Measurements from ENCODE around the gene MYH9.

MYH9 gene

DNA sequence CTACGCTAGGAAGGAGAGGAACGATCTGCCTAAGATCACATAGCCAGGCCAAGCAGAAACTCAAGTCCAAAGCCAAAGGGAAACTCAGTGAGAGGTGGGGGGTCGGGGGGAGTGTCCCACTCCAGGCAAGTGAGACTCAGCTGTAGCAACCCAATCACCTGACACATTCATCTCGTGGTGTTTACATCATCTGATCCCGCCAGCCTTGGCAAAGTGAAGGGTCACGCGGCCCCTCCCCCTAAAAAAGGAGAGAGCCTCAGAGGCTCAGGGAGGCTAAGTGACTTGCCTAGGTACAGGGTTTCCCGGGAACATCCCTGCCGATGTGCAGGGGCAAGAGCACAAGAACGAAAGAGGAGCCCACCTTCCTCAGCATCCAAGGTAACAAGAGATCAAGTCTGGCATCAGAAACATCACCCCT lies 21.5 kb downstream of the MYH9 start:
- DNase-seq, result no peak

DNA sequence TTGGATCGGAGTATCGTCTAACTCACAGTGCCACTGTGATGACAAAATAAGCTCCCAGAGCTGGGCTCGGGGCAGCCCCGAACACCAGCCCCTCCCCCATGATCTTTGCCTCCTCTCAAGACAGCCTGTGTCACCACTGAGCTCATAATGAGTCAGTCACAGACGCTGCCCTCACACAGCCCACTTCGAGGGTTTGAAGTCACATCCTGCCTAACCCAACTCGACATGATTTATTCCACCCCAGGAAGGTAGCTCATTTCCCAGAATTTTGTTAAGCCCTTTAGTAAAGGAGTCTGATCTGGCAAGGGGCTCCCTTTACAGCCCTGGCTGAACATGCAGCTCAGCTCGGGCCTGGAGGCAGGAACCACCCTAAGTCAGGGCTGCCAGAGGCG lies 22.8 kb downstream of the MYH9 start:
- DNase-seq, result no peak

DNA sequence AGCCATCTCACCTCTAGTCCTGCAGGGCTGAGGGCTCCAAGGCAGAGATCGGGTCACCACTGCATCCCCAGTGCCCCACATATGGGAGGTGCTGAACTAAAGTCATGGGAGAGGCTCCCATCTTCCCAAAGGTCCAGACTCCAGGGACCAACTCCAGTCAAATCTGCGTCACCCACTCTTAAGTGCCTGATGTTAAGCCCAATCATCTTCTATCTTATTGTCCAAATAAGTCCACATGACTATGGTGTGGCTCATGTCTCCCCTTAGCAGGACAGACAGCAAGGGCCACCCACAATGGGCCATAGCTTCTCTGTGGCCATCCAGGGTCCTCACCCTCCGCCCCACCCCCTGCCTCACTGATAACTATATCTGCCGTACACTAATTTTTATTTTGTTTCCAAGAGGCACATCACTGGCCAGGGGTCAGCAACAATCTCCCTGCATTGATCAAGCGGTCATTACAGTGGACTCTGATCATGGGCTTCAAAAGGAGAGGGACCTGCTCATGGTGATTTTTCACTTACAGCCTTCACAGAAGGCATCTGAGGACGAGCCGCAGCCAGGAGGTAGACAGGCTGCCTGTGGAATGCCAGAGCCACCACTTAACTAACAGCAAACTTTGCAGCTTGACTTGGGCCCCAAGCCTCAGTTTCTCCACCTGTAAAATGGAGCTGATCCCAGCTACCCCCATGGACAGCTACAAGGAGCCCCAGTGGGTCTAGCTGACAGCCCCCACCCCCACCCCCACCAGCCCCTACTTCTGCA lies 23.3 kb downstream of the MYH9 start:
- no peak for DNase-seq

DNA sequence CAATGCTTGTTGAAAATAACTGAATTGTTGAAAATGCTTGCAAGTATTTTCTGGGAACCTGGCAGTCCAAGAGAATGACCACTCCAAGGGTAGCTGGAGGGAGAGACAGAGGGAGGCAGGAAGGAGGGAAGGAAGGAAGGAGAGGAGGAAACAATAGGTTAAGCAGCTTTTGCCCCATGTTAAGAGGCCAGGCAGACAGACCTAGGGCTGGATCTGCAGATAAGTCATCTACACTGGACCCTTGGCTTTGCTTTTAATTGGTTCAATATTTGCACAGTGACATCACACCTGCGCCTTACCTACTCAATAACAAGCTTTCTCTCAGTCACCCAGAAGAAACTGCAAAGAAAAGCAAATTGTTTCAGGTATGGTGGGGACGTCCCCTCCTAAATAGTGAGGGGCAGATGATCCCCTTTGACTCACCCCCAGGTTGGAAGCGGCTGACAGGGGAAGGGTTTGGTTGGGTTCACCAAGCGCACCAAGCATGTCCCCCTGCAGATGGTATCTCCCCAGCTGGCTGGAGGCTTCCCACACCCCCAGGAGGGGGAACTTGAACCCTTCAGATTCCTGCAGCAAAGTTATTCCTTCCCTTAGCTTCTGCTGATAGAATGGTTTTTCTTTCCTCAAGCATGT lies 24.3 kb downstream of the MYH9 start:
- DNase-seq, result no peak

DNA sequence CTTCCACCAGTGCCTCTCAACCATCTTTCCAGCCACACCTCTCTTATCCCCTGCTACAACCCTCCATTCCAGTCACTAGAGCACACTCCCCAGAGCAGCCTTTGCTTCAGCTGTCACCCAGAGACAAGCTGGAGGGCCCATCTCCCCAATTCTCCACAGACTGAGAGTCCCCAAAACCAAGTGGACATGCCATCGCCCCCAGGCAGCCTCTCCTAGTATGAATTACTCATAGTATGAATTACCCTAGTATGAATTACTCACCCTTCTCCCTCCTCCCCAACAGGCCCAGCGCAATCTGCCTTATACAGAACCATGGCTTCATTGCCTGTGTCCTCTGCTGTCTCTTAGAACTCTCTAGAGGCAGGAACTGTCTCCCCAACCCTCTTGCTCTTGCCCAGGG lies 24.8 kb downstream of the MYH9 start:
- no peak for DNase-seq

DNA sequence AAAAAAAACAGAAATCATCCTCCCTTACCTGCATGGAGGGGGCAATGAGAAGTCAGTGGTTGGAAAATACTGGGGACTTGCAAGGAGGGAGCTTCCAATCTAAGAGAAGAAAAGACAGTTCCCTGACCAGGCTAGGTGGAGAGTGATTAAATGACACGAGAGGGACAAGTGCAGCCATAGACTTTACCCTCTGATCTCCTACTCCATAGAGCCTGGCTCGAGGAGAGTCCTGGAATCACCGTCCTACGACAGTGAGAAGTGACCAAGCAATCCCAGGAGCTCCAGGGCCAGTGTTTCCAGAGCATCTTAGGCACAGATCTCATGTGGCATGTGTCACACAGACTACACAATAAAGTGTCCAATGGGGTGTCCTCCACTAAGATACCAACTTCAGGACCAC lies 25.7 kb downstream of the MYH9 start:
- DNase-seq, result no peak

DNA sequence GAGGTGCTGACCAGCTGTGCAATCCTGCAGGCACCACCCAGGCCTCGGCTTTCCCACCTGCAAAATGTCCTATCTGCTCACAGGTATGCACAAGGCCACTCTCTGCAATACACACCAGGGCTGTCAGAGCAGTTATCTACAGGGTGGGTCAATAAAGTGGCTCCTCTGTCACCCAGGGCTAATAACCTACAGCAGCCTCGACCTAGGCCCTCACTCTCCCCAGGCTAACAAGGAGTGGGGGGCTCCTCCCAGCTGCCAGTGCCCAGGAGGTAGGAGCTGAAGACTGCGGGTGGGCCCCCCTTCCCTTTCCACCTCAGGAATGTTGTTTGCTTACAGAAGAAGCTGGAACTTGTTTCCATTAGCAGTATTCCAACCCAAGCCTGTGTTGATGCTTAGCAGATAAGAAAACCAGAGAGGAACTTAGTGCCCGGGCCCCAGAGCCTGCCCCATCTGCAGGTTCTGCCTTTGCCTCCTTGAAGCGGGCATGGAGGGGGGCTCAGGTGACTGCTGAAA lies 26.8 kb downstream of the MYH9 start:
- DNase-seq, result no peak

DNA sequence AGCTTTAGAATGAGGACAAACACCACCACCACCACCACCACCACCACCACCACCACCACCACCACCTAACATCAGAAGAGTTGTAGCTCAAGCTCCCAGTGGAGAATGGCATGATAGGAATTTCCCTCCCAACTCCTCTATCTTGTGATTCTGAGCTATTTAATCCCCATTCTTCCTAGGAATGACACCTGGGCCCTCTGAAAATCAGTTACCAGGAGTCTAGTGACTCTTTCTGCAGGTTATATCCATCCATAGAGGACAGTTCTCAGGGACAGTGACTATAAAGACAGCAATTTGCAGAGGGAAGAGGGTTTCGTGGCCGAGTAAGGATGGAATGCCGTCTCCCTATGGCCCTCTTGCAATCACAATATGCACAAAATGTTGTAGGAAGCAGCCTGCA lies 27.8 kb downstream of the MYH9 start:
- no peak for DNase-seq

DNA sequence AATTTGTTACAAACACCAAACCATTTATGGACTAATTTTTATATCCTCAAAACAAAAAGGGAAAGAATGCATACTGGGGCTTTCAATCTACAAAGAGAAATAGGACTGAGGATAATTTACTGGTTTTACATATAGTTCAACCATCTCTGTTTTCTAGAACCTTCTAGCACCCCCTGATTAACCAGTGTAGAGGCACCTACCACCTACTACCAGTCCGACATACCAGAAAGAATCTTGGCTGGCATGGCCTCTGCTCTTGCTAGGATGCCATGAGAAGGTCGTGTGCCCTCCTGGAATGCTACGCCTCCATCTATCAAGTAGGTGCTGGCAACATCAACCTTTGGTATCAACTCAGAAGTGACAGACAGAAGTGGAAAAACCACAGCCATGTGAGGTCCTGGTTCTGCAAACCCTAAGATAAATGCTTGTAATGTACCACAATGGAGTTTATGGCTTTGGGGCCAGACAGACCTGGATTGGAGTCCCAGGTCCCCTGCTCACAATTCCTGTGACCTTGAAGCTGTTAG lies 28.2 kb downstream of the MYH9 start:
- DNase-seq, result no peak

DNA sequence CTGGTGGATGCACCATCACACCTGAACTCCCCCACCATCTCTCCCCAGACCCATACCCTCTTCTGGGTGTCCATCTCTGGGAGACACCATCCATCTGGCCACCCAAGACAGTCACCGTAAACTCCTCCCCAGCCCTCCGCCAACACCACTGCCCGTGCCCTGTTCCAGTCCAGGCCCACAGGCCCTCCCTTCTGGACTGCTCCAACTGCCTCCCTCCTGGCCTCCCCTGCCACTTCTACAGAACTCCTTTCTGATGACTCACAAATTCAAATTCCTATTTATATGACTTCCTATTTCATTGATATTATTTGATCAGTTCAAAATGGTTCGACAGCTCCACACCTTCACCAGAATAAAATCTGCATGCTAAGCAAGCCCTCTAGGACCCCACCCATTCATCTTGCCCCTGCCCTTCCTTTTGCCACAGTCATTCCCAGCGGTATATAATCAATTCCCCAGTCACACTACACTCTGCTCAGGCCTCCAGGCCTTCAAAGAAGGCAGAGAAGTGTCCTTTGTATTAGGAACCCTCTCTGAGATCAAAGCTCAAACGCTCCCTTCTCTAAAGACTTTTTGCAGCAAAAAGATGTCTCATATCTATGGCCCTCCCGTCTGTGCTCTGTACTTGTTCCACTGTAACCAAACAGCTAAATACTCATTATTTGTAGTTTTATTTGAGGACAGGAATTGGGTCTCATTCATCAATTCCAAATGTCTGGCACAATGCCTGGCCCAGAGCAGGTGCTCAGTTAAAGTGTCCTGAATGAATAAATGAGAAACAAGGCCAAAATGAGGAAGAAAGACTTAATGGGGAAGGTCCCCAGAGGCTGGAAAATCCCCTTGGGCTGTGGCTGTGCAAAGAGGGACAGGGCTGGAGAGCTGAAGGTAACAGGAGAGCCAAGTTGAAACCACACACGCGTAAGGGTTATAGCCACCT lies 29.0 kb downstream of the MYH9 start:
- DNase-seq, result no peak

DNA sequence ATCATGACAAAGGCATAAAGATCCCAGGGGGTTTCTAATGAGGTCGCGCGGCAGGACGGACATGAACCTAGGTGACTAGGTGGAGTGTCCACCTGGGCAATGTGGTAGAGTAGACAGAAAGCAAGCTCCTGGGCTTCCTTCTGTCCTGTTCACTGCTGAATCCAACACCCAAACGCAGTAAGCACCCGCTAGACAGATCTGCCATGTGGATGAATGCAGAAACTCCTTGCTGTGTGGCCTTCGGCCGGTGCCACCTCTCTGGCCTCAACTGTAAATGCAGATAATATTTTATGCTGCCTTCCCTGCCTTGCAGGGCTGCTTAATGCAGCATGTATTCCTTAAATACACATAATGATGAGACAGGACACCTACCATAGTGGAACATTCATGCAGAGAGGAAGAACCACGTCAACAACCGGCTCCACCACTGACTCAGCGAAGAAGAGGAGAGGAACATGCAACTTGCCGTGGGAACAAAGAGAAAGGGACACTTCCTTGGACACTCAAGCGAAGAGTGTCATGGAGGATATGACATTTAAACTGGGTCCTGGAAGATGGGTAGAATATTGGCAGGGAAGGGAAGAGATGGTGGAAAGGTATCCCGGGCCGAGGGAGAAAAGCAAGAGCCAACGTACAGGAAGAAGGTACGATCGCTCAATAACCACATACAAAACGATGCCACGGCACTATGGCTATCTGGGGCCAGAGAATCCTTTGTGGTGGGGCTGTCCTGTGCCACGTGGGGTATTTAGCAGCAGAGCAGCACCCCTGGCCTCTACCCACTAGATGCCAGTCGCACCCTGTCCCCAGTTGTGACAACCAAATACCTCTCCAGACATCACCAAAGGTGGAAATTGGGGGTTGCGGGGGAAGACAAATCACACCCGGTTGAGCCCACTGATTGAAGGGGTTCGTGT lies 30.8 kb downstream of the MYH9 start:
- DNase-seq, result no peak

DNA sequence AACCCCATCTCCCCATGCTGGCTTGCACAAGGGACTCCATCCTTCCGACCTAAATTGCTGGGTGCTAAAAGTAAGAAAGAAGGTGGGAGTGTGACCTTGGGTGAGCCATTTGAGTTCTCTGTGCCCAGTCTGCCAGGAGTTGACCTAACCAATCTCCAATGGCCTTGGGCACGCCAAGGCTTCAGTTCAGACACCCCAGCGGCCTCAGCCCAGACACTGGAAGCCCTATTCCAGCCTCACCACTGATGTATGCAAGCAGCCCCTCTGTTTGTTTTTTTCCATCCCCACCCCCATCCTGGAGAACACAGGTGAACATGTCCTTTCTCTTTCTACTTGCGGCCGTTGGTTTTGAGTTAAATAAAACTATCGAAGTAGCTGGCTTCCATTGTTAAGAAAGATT lies 31.9 kb downstream of the MYH9 start:
- DNase-seq, result no peak

DNA sequence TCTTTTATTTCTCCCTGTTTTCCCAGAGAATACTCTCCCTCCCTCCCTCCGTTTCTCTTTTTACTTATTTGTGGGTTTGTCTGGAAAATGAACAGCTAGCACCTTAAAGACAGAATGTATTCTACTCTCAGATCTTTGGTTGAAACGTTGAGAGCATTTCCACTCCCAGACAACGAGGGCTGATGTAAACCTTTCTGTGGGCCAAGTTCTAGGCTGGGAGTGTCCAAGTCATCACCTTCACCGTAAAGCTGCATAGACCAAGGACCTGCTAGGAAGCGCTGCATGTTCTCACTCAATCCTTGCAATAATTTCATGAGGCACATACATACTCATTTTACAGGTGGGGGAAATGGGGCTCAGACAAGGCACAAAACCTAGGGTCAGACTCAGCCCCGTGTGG lies 32.4 kb downstream of the MYH9 start:
- no peak for DNase-seq

DNA sequence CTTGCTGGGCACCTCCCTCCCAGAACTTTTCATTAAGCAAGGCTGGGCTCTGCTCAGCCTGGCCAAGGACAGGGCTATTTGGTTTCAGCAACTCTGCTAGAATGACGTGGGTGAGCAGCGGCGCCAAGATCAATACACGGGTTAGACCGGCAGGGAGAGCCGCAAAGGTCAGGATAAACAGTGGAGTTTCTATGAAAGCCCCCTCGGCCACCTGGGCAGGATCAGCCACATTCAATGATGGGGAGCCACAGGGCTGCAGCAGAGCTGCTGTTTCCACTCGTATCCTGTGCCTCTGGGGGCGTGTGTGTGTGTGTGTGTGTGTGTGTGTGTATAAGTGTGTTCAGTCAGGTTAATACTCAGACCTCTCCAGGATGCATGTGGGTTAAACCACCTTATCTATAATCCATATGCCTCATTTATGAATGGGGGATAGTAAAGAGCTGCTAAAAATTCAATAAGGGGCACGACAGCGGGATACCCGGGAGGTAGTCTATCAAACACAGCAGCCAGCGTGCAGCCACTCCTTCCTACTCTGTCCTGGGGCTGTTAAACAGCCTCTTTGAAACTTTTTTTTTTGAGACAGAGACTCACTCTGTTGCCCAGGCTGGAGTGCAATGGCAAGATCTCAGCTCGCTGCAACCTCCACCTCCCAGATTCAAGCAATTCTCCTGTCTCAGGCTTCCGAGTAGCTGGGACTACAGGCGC lies 34.8 kb downstream of the MYH9 start:
- DNase-seq, result peak; percentile 82

DNA sequence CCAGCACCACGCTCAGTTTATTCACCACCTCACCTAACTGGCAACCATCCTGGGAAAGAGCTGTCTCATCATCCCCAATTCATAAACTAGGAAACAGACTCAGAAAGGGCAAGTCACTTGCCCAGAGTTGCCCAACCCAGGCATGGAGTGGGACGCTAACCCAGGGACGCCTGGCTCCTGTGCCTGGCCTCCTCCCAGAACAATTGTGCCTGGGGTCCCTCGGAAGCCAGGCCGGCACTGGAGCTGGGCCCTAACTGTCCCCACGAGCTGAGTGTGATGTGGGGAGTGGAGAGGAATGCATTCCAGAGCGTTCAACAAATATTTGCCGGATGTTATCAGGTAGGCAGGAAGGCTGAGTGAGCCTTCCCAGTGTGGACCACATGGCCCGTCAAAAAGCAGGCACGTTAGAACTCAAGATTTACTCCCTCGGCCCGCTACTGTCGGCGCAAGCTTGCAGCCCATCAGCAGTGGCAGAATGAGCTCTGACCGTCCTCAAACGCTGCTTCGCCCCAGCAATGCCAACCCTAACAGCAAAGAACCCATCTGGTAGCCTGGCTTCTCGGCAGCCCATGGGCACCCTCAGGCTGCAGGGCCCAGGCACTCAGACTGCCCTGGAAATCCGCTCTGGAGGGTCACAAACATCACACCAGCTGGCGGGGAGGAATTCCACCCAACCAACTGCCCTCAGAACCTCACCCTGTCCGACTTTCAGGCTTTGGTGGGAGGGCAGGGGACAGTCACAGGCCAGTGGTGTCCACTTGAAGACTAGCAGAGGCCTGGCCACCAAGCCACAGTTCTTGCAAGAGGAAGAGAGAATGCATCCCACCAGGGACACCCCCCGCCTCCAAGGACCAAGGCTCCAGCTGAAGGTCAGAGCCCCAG lies 35.6 kb downstream of the MYH9 start:
- no peak for DNase-seq

DNA sequence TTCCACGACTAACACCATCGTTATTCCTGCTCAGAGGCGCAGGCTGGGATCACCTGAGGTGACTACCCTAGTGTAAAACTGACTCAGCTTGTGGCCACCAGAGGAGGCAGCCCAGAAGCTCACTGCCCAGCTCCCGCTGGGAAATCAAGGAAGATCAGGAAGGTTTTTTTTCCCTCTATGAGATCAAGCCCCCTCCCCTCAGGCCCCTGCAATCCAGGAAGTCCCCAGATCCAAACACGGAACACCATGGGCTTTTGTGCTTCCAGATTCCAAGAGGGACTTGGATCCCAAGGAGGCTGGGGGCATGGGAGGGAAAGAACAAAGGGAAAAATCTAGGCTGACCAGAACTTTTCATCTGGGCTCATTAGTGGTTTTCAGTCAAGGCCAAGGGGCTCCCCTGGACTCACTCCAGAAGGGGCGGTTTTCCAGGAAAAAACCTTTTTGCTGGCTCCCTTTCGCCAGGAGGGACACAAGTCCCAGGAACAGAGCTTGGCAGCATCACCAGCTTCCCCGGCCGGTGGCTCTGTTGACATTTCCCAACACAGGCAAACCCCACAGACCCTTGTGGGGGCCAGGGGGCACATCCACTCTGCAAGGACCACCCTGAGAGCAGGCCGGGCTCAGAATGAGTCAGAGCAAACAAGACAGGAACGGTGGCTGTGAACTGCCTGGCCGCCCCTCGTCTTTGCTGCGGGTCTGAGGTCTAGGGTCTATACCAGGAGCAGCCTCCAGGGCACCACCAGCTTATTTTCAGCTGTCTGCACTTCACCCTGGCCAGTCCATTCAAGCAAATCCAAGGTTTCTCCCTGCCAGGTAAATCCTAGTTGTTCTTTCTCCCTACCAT lies 36.8 kb downstream of the MYH9 start:
- peak; percentile 66 for DNase-seq

DNA sequence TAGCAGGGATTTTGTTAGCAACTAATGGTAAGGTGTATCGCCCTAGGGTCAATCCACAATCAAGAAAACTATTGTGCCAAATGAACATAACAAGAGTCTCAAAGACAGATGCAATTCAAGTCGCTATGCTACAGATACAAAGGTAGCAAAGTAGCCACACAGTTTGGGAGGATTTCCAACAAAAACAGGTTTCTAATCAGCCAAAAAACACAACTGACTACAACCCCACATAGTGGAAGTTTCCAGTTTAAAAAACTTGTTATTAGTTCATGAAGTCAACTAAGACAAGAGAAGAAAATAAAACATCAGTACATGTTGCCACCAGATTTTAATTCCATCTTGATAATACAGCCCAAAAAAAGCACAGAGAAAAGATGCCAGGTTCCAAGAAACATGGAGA lies 38.0 kb downstream of the MYH9 start:
- DNase-seq, result no peak

DNA sequence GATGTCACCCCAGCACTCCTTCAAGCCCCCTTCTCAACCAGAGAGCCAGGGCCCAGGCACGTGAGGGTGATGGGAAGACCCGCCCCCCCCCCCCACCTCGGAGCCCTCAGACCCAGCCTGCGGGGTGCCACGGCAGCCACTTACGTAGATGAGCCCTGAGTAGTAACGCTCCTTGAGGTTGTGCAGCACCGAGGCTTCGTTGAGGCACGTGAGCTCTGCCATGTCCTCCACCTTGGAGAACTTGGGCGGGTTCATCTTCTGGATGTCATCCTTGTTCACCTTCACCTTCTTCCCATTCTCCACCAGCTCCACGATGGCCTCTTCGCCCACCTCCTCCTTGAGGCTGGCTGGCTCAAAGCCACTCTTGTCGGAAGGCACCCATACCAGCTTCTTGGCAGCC lies 39.0 kb downstream of the MYH9 start:
- no peak for DNase-seq

DNA sequence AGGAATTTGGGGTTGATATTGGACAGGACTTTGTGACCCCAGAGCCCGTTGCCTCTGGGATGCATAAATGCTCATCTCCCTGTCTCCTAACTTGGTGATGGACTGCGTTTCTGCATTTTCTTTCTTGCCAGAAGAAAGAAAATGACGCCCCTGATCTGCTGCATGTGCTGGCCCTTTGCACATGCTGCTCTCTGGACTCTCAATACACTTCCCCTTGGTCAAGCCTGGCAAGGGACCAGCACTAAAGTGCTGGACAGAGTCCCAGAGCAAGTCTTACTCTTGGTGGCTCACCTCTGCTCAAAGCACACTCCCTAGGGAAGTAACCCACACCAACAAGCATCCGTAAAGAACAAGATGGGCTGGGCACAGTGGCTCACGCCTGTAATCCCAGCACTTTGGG lies 40.7 kb downstream of the MYH9 start:
- DNase-seq, result no peak

All from right forelimb (tissue), 1 donor.